ENCODE results near the gene DNM2. TPM values are rescaled to one million over a fixed set of nuclear protein-coding genes. Genes with fewer than 3 reads are reported as not detected.
"Not testable (repeated sequence)": the region's sequence is repeated elsewhere in the genome, so short reads cannot be mapped to it uniquely, and the experiment has no call there.

The DNM2 gene
- total and polyA plus RNA-seq, 2 donors, result 76.2 to 87.0 TPM

DNA sequence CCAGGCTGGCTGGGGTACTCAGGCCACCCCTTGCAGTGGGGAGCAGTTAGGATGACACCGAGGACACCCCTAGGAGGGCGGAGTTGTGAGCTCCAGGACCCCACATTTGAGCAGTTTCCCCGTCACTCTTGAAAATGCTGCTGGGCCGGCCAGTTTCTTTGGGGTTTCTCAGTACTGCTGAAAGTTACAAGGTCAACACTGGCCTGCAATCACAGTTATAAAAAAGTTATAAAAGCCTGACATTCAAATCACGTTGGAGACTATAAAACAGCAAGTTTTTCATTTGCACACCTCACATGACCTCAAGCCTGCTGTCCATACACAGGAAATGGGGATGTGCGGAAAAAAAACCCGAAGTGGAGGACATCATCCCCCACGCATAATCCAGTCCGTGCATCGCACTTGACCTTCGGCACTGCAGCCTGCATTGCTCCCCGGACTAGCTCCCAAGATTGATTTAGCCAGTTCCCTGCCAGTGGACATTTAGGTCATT lies 27.0 kb downstream of the DNM2 start:
- Histone ChIP-seq H3K4me1 (ENCODE audit: insufficient read depth) (peaks cover 2% of the 10 kb centered on the region), H3K36me3 (ENCODE audit: insufficient read depth) (no peaks in the 10 kb centered on the region), H3K4me3 (ENCODE audit: low read depth, low read length) (no peak overlapping the region), H3K27ac (ENCODE audit: low read depth) (no peak overlapping the region)
- 70% methylated on average over 12 of the region's 12 CpGs for WGBS
- no peak for DNase-seq (ENCODE audit: extremely low spot score)

DNA sequence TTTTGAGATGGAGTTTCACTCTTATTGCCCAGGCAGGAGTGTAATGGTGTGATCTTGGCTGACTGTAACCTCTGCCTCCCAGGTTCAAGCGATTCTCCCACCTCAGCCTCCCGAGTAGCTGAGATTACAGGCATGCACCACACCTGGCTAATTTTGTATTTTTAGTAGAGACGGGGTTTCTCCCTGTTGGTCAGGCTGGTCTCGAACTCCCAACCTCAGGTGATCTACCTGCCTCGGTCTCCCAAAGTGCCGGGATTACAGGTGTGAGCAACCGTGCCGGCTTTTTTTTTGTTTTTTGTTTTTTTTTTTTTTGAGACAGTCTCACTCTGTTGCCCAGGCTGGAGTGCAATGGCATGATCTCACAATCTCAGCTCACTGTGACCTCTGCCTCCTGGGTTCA lies 28.6 kb downstream of the DNM2 start:
- not testable (repeated sequence) for H3K4me1 ChIP-seq (ENCODE audit: insufficient read depth); DNase-seq (ENCODE audit: extremely low spot score)

DNA sequence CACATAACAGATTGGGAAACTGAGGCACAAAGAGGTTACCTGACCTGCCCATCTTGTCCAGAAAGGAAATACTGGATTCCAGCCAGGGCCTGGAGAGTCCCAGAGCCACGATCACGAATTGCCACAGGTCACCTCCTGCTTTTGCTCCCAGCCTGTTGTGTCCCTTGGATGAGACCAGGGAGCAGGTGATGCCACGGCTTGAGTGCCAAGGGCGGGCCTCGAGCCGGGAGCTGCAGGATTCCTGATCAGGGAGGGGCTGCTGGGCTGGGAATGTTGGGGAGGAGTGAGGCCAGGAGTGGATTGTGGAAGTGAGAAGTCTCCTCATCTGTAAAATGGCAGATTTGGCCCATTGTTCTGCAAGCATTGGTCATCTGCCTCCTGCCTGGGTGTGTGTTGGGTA lies 29.4 kb downstream of the DNM2 start:
- Histone ChIP-seq H3K4me1 (ENCODE audit: insufficient read depth) (peaks cover 2% of the 10 kb centered on the region), H3K36me3 (ENCODE audit: insufficient read depth) (no peaks in the 10 kb centered on the region), H3K27ac (ENCODE audit: low read depth) (peak overlapping the region; percentile 61), H3K4me3 (ENCODE audit: low read depth, low read length) (no peak overlapping the region)
- WGBS, result 61% methylated on average over 6 of the region's 6 CpGs
- DNase-seq (ENCODE audit: extremely low spot score), result no peak

More for the DNA sequence above, 28.6 kb downstream of the DNM2 start:
- H3K36me3 ChIP-seq (ENCODE audit: insufficient read depth); H3K27ac ChIP-seq (ENCODE audit: low read depth); H3K4me3 ChIP-seq (ENCODE audit: low read depth, low read length): not testable (repeated sequence)
- 96% methylated on average over 8 of the region's 8 CpGs for WGBS

DNA sequence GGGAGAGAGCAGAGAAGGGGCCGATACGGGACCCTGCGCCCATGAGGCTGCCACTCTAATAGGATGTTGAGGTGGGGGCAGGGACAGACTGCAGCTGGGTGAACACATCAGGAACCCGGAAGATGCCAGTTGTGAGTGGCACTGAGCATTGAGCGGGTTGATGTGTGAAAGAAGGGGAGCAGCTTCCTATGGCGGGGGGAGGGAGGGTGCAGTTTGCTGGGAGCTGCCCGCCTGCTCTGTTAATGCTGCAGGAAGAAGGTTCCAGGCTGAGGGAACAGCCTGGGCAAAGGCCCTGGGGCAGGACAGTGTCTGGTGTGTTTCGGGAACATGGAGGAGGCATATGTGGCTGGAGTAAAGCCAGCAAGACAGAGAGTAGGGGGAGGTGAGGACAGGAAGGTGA lies 29.8 kb downstream of the DNM2 start:
- WGBS, result 88% methylated on average over 8 of the region's 8 CpGs
- Histone ChIP-seq H3K27ac (ENCODE audit: low read depth) (peak overlapping the region; percentile 62), H3K4me3 (ENCODE audit: low read depth, low read length) (no peak overlapping the region), H3K4me1 (ENCODE audit: insufficient read depth) (peaks cover 2% of the 10 kb centered on the region), H3K36me3 (ENCODE audit: insufficient read depth) (no peaks in the 10 kb centered on the region)
- no peak for DNase-seq (ENCODE audit: extremely low spot score)

DNA sequence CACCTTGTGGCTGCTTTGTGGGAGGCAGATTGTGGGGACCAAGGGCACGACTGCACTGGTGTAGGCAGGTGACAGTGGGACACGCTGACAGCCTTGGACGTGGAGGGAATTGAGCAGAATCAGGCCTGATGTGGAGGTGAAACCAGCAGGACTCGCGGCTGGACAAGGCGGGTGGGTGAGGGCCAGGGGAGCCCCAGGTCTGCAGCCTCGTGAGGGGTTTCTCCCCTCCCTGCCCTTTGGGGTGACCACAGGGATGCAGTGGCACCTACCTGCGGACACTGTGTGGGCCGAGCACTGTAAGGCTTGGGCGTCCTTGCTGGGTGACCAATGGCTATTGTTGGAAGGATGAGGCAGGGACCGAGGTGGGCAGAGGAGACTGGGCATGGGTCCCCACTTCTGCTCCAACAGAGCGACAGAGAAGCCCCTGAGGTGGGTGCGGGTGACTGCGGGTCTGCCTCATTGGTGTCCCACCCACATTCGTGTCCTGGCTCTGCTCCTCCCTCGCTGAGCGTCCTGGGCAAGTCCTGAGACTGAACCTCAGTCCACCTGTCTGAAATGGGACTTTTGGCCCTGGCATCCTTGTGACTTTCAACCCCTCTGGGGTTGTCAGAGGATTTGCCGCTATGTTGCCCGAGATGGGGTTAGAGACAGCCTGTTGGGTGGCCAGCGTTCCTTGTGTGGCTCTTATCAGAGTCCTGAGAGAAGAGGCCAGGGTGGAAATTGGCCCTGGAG lies 30.5 kb downstream of the DNM2 start:
- peak overlapping the region; percentile 62 for H3K27ac ChIP-seq (ENCODE audit: low read depth)

DNA sequence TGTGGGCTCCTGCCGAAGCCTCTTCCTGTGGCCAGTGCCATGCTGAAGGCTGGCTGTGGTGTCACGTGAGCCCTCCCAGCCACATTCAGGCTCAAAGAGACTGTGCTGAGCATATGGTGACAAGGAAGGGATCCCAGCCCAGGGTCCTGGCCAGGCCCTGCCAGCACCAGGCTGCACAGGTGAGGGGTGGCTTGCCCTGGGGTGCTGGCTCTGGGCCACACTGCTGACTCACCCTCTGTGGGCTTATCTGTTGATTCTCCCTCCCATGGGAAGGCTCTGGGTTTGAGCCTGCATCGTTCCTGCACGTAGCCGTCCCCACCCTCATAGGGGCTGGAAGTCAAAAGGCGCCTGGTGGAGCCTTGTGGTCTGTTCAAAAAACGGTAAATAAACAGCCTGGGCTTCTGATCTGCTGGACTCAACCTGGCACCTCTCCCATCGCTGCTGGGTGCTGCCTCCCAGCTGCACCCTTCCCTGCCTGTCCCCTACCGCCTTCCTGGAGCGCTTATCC lies 31.1 kb downstream of the DNM2 start:
- Histone ChIP-seq H3K4me1 (ENCODE audit: insufficient read depth) (peaks cover 2% of the 10 kb centered on the region), H3K36me3 (ENCODE audit: insufficient read depth) (no peaks in the 10 kb centered on the region), H3K27ac (ENCODE audit: low read depth) (peak overlapping the region; percentile 30), H3K4me3 (ENCODE audit: low read depth, low read length) (no peak overlapping the region)
- DNase-seq (ENCODE audit: extremely low spot score), result peak; percentile 29
- 40% methylated on average over 10 of the region's 10 CpGs for WGBS

More for the DNA sequence above, 30.5 kb downstream of the DNM2 start:
- no peaks in the 10 kb centered on the region for H3K36me3 ChIP-seq (ENCODE audit: insufficient read depth)
- H3K4me3 ChIP-seq (ENCODE audit: low read depth, low read length), result no peak overlapping the region
- no peak for DNase-seq (ENCODE audit: extremely low spot score)
- peaks cover 2% of the 10 kb centered on the region for H3K4me1 ChIP-seq (ENCODE audit: insufficient read depth)
- 89% methylated on average over 20 of the region's 20 CpGs for WGBS

DNA sequence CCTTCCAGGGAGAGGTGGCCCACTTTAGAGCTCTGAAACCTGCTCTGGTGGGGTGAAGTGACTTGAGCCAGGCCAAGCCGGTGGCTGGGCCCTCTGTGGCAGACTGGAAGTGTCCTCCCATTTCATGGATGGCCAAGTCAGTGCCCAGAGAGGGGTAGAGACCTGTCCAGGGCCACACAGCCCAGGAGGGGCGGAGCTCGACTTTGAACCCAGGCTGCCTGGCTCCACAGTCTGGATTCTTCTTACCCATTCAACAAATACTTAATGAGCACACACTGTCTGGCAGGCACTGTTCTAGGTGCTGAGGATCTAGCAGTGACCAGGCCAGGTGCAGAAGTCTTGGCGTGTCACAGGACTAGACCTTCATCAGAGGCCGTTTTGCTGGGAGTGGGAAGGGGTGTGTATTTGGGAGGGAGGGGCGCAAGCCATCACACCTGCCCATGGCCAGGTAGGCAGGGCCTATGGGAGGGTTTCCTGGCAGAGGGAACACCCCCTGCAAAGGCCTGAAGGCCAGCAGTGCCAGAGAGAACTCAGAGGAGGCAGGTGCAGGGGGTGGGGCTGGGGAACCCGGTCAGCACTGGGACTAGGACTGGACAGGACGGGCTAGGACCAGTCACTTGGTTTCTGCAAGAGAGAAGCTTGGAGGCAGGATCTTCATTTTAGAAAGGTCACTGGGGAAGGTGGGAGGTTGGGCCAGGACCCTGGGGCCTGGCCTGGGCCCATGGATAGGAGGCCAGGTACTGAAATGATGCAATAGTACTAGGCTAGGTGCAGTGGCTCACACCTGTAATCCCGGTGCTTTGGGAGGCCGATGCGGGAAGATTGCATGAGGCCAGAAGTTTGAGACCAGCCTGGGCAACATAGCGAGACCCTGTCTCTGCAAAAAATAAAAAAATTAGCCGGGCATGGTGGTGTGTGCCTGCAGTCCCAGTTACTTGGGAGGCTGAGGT lies 31.8 kb downstream of the DNM2 start:
- no peak overlapping the region for H3K4me3 ChIP-seq (ENCODE audit: low read depth, low read length)
- H3K4me1 ChIP-seq (ENCODE audit: insufficient read depth), result peaks cover 2% of the 10 kb centered on the region
- peak overlapping the region; percentile 40 for H3K27ac ChIP-seq (ENCODE audit: low read depth)
- 87% methylated on average over 13 of the region's 13 CpGs for WGBS
- H3K36me3 ChIP-seq (ENCODE audit: insufficient read depth), result no peaks in the 10 kb centered on the region
- DNase-seq (ENCODE audit: extremely low spot score), result no peak

DNA sequence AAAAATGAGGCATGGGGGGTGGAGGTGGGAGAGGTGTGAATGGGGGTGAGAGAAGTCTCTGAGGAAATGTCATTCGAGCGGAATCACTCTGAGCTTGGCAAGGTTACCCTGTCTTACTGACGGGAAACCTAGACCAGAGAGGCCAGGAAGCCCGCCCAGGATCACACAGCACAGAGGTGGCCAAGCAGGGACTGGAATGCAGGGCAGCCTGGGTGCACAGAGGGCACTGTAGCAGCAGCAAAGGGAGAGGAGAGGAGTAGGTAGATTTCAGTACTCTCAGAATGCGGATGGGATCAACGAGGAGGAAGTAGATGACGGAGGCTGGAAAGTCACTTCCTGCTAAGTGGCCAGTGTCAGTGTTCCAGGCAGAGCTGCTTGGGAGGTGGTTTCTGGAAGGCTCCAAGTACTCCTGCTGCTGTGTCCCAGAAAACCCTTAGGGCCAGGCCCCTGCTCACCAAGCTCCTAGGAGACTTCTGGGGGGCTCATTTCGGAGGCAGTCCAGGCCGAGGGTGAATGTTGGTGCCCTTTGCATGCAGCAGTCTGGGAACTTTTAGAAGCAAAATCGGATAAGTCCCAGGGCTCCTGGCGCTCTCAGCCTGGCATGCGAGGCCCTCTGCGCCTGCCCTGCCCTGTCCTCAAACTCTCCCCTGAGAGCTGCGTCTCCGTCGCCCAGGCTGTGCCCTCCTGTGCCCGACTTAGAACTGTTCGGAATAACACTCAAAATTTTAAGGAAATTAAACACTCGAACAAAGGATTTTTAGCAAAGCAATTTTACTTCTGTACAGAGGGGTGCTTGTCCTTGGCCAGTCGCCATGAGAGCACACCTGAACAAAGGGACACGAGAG lies 33.5 kb downstream of the DNM2 start:
- 74% methylated on average over 21 of the region's 21 CpGs for WGBS
- Histone ChIP-seq H3K4me3 (ENCODE audit: low read depth, low read length) (no peak overlapping the region), H3K4me1 (ENCODE audit: insufficient read depth) (peaks cover 2% of the 10 kb centered on the region), H3K27ac (ENCODE audit: low read depth) (peak overlapping the region; percentile 82), H3K36me3 (ENCODE audit: insufficient read depth) (no peaks in the 10 kb centered on the region)
- DNase-seq (ENCODE audit: extremely low spot score), result no peak

DNA sequence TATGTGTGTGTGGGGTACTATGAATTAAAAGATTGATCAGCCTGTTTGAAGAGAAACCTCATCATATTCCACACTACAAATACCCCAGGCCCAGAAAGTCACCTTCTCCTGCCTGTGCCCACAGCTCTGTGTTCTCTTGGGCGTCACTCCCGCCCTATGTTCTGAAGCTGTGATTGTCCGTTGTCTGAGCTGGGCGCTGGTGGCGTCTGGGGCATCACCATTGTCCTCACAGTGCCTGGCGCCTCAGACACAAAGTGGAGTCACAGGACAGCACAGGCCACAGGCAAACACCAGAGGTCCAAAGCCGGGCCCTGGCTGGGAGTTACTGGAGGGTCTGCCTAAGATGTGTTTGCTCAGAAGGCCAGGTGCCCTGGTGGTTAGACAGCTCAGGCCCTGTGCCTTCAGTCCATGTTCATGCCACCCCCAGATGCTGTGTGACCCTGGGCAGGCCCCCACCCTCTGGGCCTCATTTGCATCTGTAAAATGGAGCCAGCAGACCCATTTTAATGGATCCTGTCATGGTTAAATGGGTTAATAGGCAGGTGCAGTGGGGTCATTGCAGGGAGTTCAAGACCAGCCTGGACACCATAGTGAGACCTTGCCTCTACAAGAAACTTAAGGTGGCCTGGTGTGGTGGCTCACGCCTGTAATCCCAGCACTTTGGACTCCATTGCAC lies 34.5 kb downstream of the DNM2 start:
- no peak overlapping the region for H3K4me3 ChIP-seq (ENCODE audit: low read depth, low read length)
- WGBS, result 95% methylated on average over 8 of the region's 8 CpGs
- no peak for DNase-seq (ENCODE audit: extremely low spot score)
- peaks cover 2% of the 10 kb centered on the region for H3K4me1 ChIP-seq (ENCODE audit: insufficient read depth)
- peak overlapping the region; percentile 49 for H3K27ac ChIP-seq (ENCODE audit: low read depth)
- peaks cover 1% of the 10 kb centered on the region for H3K36me3 ChIP-seq (ENCODE audit: insufficient read depth)

DNA sequence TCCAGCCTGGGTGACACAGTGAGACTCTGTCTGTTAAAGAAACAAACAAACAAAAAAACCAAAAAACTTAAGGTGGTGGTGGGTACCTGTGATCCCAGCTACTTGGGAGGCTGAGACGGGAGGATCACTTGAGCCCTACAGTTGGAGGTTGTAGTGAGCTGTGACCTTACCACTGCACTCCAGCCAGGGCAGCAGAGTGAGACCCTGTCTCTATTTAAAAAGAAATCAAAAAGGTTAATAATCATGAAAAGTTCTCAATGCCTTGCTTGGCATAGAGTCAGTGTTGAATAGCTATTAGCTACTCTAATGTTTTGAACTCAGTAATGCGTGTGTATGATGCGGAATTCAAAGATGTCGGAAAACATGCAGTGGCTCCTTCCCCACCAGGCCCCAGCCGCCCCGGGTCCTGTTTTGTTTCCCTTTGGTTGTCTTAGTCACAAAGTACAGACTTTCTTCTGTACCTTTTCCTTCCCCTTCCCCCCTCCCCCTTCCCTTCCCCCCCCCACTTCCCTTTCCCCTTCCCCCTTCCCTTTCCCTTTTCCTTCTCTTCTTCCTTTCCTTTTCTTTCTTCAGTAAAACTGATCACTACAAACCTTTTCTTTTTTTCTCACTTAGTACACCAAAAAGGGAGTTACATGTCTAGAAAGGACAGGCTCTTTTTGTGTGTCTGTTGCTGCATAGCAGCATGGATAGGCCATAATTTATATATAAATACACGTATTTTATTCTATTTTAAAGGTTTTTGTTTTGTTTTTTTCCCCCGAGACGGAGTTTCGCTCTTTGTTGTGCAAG lies 35.2 kb downstream of the DNM2 start:
- Histone ChIP-seq H3K27ac (ENCODE audit: low read depth) (no peak overlapping the region), H3K4me3 (ENCODE audit: low read depth, low read length) (no peak overlapping the region), H3K36me3 (ENCODE audit: insufficient read depth) (peaks cover 1% of the 10 kb centered on the region), H3K4me1 (ENCODE audit: insufficient read depth) (peaks cover 2% of the 10 kb centered on the region)
- WGBS, result 85% methylated on average over 10 of the region's 10 CpGs
- no peak for DNase-seq (ENCODE audit: extremely low spot score)

DNA sequence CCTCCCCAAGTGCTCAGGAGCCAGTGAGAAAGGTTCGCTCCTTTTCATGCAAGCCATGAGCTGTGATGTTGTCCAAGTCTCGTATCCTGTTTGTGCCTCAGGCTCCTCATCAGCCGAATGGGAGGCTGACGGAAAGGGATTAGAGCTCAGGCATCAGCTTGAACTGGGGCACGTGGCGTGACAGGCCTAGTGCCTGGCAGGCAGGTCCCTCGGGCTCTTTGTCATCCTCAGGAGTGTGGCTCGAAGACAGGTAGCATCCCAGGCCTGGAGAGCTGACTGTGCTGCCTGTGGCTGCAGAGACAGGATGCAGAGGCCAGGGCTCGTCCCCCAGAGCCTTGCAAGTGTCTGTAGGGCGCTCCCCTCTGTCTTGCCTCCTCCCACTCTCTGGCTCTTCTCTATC lies 38.5 kb downstream of the DNM2 start:
- Histone ChIP-seq H3K27ac (ENCODE audit: low read depth) (no peak overlapping the region), H3K36me3 (ENCODE audit: insufficient read depth) (peaks cover 1% of the 10 kb centered on the region), H3K4me1 (ENCODE audit: insufficient read depth) (peaks cover 3% of the 10 kb centered on the region), H3K4me3 (ENCODE audit: low read depth, low read length) (no peak overlapping the region)
- 84% methylated on average over 10 of the region's 10 CpGs for WGBS
- no peak for DNase-seq (ENCODE audit: extremely low spot score)

DNA sequence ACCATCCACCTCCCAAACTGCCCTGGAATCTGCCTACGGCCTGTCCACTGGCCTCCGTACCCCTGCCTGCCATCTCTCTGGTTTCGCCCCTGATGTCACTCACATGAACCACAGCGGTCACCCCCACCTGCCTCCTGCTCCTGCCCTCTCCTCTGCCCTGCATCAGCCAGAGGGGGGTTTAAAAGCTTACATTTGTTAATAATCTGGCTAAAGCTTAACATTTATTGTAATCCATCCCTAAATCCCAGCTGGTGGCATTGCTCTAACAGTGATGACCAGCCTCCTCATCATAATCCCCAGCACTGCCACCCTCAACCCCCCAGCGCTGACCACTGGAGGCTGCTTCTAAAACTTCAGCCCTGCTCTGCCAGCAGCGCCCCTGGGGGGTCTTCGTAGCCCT lies 38.9 kb downstream of the DNM2 start:
- Histone ChIP-seq H3K4me1 (ENCODE audit: insufficient read depth) (peaks cover 3% of the 10 kb centered on the region), H3K27ac (ENCODE audit: low read depth) (no peak overlapping the region), H3K4me3 (ENCODE audit: low read depth, low read length) (no peak overlapping the region), H3K36me3 (ENCODE audit: insufficient read depth) (peaks cover 1% of the 10 kb centered on the region)
- no peak for DNase-seq (ENCODE audit: extremely low spot score)
- WGBS, result 94% methylated on average over 7 of the region's 7 CpGs

All from urinary bladder (tissue), 4 donors.